ENCODE data around the gene ZNF784. TPM values are rescaled to one million over a fixed set of nuclear protein-coding genes. Genes with fewer than 3 reads are reported as not detected.

Gene ZNF784
- total and polyA plus RNA-seq, 12 donors: 3.5 to 16.3 (median 9.5) TPM

- Histone ChIP-seq H3K27me3 (no peaks in the 10 kb centered on the region), H3K9me3 (replicated peaks in 1 of 3) (no peaks in the 10 kb centered on the region), H3K4me3 (no peak overlapping the region), H3K4me1 (replicated peaks in 1 of 2) (peaks cover 0 to 21% of the 10 kb centered on the region in 2 donors), H3K36me3 (replicated peaks in 1 of 2) (peaks cover 0 to 4% of the 10 kb centered on the region in 2 donors), H3K27ac (no peak overlapping the region)
- intact Hi-C loops (cut with DNase I): no loop called here
- no peak for DNase-seq
- TF ChIP-seq CTCF (IDR thresholded peaks at IDR 0.05): no peak
- no peak for TF ChIP-seq POLR2A (IDR thresholded peaks at IDR 0.05)
- WGBS, 4 donors: 87 to 92% (median 89%) methylated on average over 11 of the region's 11 CpGs
Measured at GRCh38 chr19:55626350-55626749, 2.0 kb upstream of the ZNF784 start.

GRCh38 chr19:55625004-55625326 is 599 bp upstream of the ZNF784 start:
- Histone ChIP-seq H3K4me1 (replicated peaks in 1 of 2) (peaks cover 0 to 21% of the 10 kb centered on the region in 2 donors), H3K27me3 (no peaks in the 10 kb centered on the region), H3K36me3 (replicated peaks in 1 of 2) (peaks cover 0 to 12% of the 10 kb centered on the region in 2 donors), H3K27ac (peak overlapping the region in 2 of 5 donors; percentile 95 to 98), H3K9me3 (replicated peaks in 1 of 3) (no peaks in the 10 kb centered on the region), H3K4me3 (peak overlapping the region in 1 of 4 donors; percentile 64)
- no peak for DNase-seq
- TF ChIP-seq CTCF (IDR thresholded peaks at IDR 0.05) (no peak), POLR2A (IDR thresholded peaks at IDR 0.05) (no peak)
- WGBS, 4 donors: 31 to 39% (median 35%) methylated on average over 11 of the region's 11 CpGs
- intact Hi-C loops (cut with DNase I): no loop called here

GRCh38 chr19:55623561-55623960 is 805 bp downstream of the ZNF784 start:
- DNase-seq: no peak
- TF ChIP-seq POLR2A (IDR thresholded peaks at IDR 0.05): no peak
- TF ChIP-seq CTCF (IDR thresholded peaks at IDR 0.05): no peak
- Histone ChIP-seq H3K27me3 (no peaks in the 10 kb centered on the region), H3K27ac (peak overlapping the region; percentile 27 to 98 (median 92)), H3K4me1 (replicated peaks in 1 of 2) (peaks cover 0 to 28% of the 10 kb centered on the region in 2 donors), H3K4me3 (peak overlapping the region in 1 of 4 donors; percentile 64), H3K36me3 (replicated peaks in 1 of 2) (peaks cover 0 to 12% of the 10 kb centered on the region in 2 donors), H3K9me3 (replicated peaks in 1 of 3) (no peaks in the 10 kb centered on the region)
- intact Hi-C loops (cut with DNase I): no loop called here
- WGBS, 4 donors: 61 to 69% (median 67%) methylated on average over 7 of the region's 7 CpGs

- DNase-seq: peak in 1 of 7 donors; percentile 53
- H3K4me1 ChIP-seq (replicated peaks in 1 of 2): peaks cover 0 to 28% of the 10 kb centered on the region in 2 donors
- H3K9me3 ChIP-seq (replicated peaks in 1 of 3): no peaks in the 10 kb centered on the region
- H3K27ac ChIP-seq: peak overlapping the region in 3 of 5 donors; percentile 1 to 98 (median 18)
- H3K4me3 ChIP-seq: no peak overlapping the region
- no peaks in the 10 kb centered on the region for H3K27me3 ChIP-seq
- peaks cover 0 to 12% of the 10 kb centered on the region in 2 donors for H3K36me3 ChIP-seq (replicated peaks in 1 of 2)
- intact Hi-C loops (cut with DNase I): no loop called here
- WGBS, 4 donors: 91 to 96% (median 94%) methylated on average over 7 of the region's 7 CpGs
- TF ChIP-seq CTCF (IDR thresholded peaks at IDR 0.05) (no peak), POLR2A (IDR thresholded peaks at IDR 0.05) (no peak)
Measured at GRCh38 chr19:55623130-55623529, 1.2 kb downstream of the ZNF784 start.
